GM12891 (cell line): ENCODE measurements around the gene IRX4.

Source experiments
- PAX5 ChIP-seq: IDR thresholded peaks from 2 replicates; pipeline ENCODE4 v1.6.1; 2011; ENCODE audit warnings: low read length, moderate library complexity, mild to moderate bottlenecking; ENCODE audit not compliant: insufficient read depth, severe bottlenecking
- POLR2A ChIP-seq: IDR thresholded peaks from 2 replicates; pipeline ENCODE4 v1.6.1; 2011; ENCODE audit warnings: low read depth, low read length, control low read depth
- POLR2AphosphoS5 ChIP-seq: IDR thresholded peaks from 2 replicates; pipeline ENCODE4 v1.6.1; 2011; ENCODE audit warnings: low read depth, low read length, control low read depth
- POU2F2 ChIP-seq: IDR thresholded peaks from 2 replicates; pipeline ENCODE4 v1.6.1; 2011; ENCODE audit warnings: low read depth, mild to moderate bottlenecking, control low read depth, low read length, moderate library complexity
- SPI1 ChIP-seq: IDR thresholded peaks from 2 replicates; pipeline ENCODE4 v1.6.1; 2011; ENCODE audit warnings: low read depth, low read length, control low read depth
- TAF1 ChIP-seq: IDR thresholded peaks from 2 replicates; pipeline ENCODE4 v1.6.1; 2011; ENCODE audit warnings: low read depth, low read length, control low read depth

DNA sequence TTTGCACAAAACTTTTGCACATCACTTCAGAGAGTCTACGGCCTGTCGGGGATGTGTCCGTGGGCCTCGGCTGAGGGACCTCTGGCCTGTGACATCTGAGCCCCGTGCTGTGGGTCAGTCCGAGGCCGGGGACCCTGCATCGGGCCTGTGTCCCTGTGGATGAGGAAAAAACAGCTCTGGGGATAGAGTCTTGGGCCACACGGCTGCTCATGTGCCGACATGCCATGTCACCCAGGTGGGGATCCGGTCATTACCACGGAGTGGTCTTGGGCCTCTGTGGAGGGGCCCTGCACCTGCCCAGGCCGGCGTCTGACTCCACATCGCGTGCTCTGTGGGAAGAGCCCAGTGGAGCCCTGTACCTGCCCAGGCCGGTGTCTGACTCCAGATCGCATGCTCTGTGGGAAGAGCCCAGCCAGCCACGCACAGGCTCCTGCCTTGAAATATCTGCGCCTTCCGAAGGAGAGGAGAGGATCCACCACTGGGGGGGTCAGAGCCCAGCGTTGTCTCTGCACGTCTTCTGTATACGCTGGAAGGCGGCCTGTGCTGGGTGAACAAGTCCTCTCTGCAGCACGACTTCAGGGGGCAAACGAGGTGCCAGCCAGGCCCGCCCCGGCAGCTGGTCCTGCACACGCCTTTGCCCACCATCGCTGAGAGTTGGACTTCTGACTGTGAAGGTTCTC, 27.5 kb upstream of the IRX4 start:
- TF ChIP-seq POLR2A (no peak), TAF1 (no peak), POLR2AphosphoS5 (no peak), SPI1 (no peak), POU2F2 (no peak), PAX5 (no peak)
